C4-2B (cell line): ENCODE results near the gene P2RX6.

Experiments used
- H3K27ac ChIP-seq: fragments of 450-650 bp; 2 replicates; pipeline ENCODE4 v1.5.1; 2017
- CTCF ChIP-seq: fragments of 450-650 bp; conservative IDR thresholded peaks from 2 replicates; pipeline ENCODE4 v1.5.1; 2017; ENCODE audit warnings: mild to moderate bottlenecking
- ZFX ChIP-seq: fragments of 450-650 bp; IDR thresholded peaks from 2 replicates; pipeline ENCODE4 v1.6.1; 2017

Gene P2RX6

GRCh38 chr22:21015466-21016006, 571 bp downstream of the P2RX6 start:
- no peak overlapping the region for H3K27ac ChIP-seq
- no peak for TF ChIP-seq CTCF
- no peak for TF ChIP-seq ZFX

DNA sequence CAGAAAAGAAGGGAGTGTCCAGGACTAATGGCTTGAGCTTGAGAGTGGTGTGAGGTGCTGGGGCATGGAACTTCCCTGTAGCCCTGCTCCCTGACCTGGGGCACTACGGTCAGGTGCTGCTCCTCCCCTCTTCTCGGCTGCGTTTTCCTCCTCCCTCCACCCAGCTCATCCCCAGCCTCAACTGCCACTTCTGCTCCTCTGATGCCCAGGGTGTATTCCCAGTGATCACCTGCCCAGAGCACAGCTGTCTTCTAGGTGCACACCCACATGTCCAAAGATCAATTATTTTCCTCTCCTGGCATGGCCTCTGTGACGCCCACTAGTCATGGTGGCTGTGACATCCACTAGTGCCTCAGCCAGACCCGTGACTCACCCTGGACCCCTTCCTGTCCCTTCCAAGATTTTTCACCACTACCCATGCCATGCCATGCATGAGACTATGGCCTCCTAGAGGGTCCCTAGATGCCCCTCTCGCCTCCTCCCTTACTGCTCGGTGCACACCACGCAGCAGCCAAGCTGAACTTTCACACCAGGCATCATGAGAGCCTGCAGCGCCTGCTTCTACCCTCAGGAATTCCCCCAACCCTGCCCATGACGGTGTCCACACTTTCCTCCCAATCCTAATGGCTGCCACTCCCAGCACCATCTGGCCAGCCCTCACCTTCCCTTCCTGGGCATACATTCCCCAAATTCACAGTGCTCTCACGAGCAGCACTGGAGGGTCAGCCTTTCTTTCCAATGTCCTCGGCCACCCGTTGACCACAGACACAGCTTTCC, 1.9 kb downstream of the P2RX6 start:
- TF ChIP-seq ZFX (no peak), CTCF (no peak)
- H3K27ac ChIP-seq, result no peak overlapping the region

DNA sequence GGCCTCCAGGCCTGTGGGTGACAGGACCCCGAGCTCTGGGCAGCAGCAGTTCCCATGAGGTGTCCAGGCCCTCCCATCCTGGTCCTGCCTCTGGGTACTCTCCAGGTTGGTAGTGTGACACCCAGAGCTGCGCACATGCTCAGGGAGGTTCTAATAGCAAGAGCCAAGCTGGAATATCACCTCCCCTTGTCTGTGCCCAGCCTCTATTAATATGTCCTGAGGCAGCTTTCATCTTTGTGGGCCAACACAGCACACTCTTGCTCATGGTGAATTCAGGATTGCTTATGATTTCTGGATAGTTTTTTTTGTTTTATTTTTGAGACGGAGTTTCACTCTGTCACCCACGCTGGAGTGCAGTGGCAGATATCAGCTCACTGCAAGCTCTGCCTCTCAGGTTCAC, 3.3 kb downstream of the P2RX6 start:
- no peak for TF ChIP-seq ZFX
- TF ChIP-seq CTCF, result no peak
- H3K27ac ChIP-seq, result no peak overlapping the region

GRCh38 chr22:21020802-21021429, 6.0 kb downstream of the P2RX6 start:
- no peak for TF ChIP-seq ZFX
- no peak; the same call in 1 of the 2 replicates for TF ChIP-seq CTCF
- H3K27ac ChIP-seq, result no peak overlapping the region

- H3K27ac ChIP-seq, result no peak overlapping the region
- TF ChIP-seq CTCF, result no peak
- no peak for TF ChIP-seq ZFX
These were observed 7.5 kb downstream of the P2RX6 start for GRCh38 chr22:21022507-21022906.

GRCh38 chr22:21022955-21023614, 8.1 kb downstream of the P2RX6 start:
- no peak for TF ChIP-seq CTCF
- TF ChIP-seq ZFX, result no peak
- no peak overlapping the region for H3K27ac ChIP-seq

DNA sequence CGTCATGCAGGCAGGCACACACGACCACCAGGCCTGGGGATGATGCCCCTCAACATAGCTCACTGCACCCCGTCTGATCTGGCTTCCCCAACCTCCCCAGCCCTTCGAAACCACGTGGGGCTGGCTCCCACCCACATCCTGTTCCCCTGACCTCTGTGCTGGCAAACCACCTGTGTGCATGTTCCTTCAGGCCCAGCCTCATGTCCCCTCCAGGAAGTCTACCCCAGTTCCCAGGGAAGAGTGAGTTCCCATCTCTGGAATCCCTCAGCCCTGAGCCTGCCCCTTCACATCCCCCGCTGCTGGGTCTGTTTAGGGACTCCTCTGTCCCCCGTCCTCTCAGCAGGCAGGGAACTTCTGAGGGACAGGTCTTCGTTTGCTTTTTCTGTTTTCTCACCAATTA, 10.3 kb downstream of the P2RX6 start:
- TF ChIP-seq ZFX (no peak), CTCF (no peak)
- no peak overlapping the region for H3K27ac ChIP-seq
